ENCODE results near the gene SPIRE2. TPM values are rescaled to one million over a fixed set of nuclear protein-coding genes. Genes with fewer than 3 reads are reported as not detected.

SPIRE2 gene
- total and polyA plus RNA-seq, 2 of the 4 experiments (the other 2 are of a cell fraction) = 0.72 to 1.9 TPM

GRCh38 chr16:89895482-89896250, 67.4 kb downstream of the SPIRE2 start:
- in situ Hi-C loops (cut with MboI; ENCODE audit: low sequenced_read_pairs) (no loop called here), intact Hi-C loops (cut with micrococcal nuclease) (no loop called here), dilution Hi-C loops (cut with HindIII; ENCODE audit: low sequenced_read_pairs, unreplicated experiment) (no loop called here)
- H3K4me3 ChIP-seq (ENCODE audit: insufficient read depth, low read depth, low read length) = no peak overlapping the region
- no peak overlapping the region for H3K56ac ChIP-seq (ENCODE audit: extremely low read depth, insufficient read depth, low read length)
- no peak overlapping the region for H2BK20ac ChIP-seq (ENCODE audit: low read depth, low read length)
- H3K79me1 ChIP-seq (ENCODE audit: low read depth in 1 of 2, low read length in 2 of 2) = peaks cover 8 to 59% of the 10 kb centered on the region in 2 experiments
- H4K20me1 ChIP-seq (ENCODE audit: insufficient read depth, low read length) = peaks cover 43% of the 10 kb centered on the region
- ATAC-seq (ENCODE audit: low read depth) (no peak), DNase-seq (no peak)
- BruUV-seq (replicated peaks) = no TSS peak
- H3K23ac ChIP-seq (ENCODE audit: low read depth, low read length) = no peak overlapping the region
- peaks cover 4% of the 10 kb centered on the region for H3K9me1 ChIP-seq (ENCODE audit: insufficient read depth, low read length)
- no peak overlapping the region for H2BK120ac ChIP-seq (ENCODE audit: low read depth, low read length)
- H3K27ac ChIP-seq (ENCODE audit: insufficient read depth, low read length) = no peak overlapping the region
- no peaks in the 10 kb centered on the region for H3K9me3 ChIP-seq (ENCODE audit: control insufficient read depth, insufficient read depth, low read length)
- H3K14ac ChIP-seq (replicated peaks; ENCODE audit: low read depth, low read length) = no peak overlapping the region
- CTCF ChIA-PET = no interaction called here
- H2AFZ ChIP-seq (replicated peaks; ENCODE audit: low read length, poor library complexity) = peak overlapping the region; percentile 63
- peaks cover 74% of the 10 kb centered on the region for H3K36me3 ChIP-seq (ENCODE audit: control insufficient read depth, insufficient read depth, low read length)
- H3K4ac ChIP-seq (ENCODE audit: low read depth, low read length) = no peak overlapping the region
- H4K5ac ChIP-seq (ENCODE audit: low read depth, low read length) = no peak overlapping the region
- no peaks in the 10 kb centered on the region for H3K4me1 ChIP-seq (ENCODE audit: control insufficient read depth, insufficient read depth, low read length)
- H3K4me2 ChIP-seq (ENCODE audit: low read depth, low read length) = no peak overlapping the region
- no peak overlapping the region for H3K18ac ChIP-seq (ENCODE audit: low read depth, low read length)
- no peak overlapping the region for H2BK5ac ChIP-seq (ENCODE audit: low read depth, low read length, poor library complexity, severe bottlenecking)
- no peaks in the 10 kb centered on the region for H3K27me3 ChIP-seq (ENCODE audit: control insufficient read depth, insufficient read depth, low read length)
- H3K9ac ChIP-seq (ENCODE audit: low read depth, low read length) = no peak overlapping the region
- WGBS, 2 experiments (ENCODE audit: extremely low coverage in 2 of 2, insufficient read length in 1 of 2) = 97% methylated on average over 14 of the region's 26 CpGs; no CpG with 5 or more reads in 1 of the 2 experiments
- no peak overlapping the region for H2AK9ac ChIP-seq (replicated peaks; ENCODE audit: low read depth, low read length, poor library complexity)
- no peak overlapping the region for H4K91ac ChIP-seq (ENCODE audit: insufficient read depth, low read depth, low read length)
- H2AK5ac ChIP-seq (ENCODE audit: low read depth, low read length) = no peak overlapping the region
- H4K8ac ChIP-seq (ENCODE audit: low read depth in 2 of 2, low read length in 2 of 2) = no peak overlapping the region
- TF ChIP-seq CHD1 (IDR thresholded peaks at IDR 0.05; ENCODE audit: low read depth, low read length) = no peak
- TF ChIP-seq RAD21 (IDR thresholded peaks at IDR 0.05; ENCODE audit: low read length) = no peak
- no peak for TF ChIP-seq CTCF (conservative IDR thresholded peaks at IDR 0.05; ENCODE audit: low read depth, low read length)
- TF ChIP-seq CEBPB (IDR thresholded peaks at IDR 0.05; ENCODE audit: low read depth, low read length) = no peak
- no peak for TF ChIP-seq RCOR1 (IDR thresholded peaks at IDR 0.05; ENCODE audit: insufficient replicate concordance, low read length)
- no peak for TF ChIP-seq RFX5 (IDR thresholded peaks at IDR 0.05; ENCODE audit: low read depth, low read length)
- no peak for TF ChIP-seq MAZ (IDR thresholded peaks at IDR 0.05; ENCODE audit: borderline replicate concordance, low read depth, low read length)
- TF ChIP-seq SMC3 (IDR thresholded peaks at IDR 0.05; ENCODE audit: low read depth, low read length) = no peak
- TF ChIP-seq BHLHE40 (IDR thresholded peaks at IDR 0.05; ENCODE audit: low read depth, low read length) = no peak
- no peak for TF ChIP-seq POLR2A (IDR thresholded peaks at IDR 0.05; ENCODE audit: low read depth, low read length)
- TF ChIP-seq MAFK (IDR thresholded peaks at IDR 0.05; ENCODE audit: low read depth, low read length) = no peak
- TF ChIP-seq FOS (IDR thresholded peaks at IDR 0.05; ENCODE audit: low read depth, low read length) = no peak
- TF ChIP-seq NFE2L2 (IDR thresholded peaks at IDR 0.05; ENCODE audit: low read depth, low read length) = no peak
- H2BK15ac ChIP-seq (ENCODE audit: low read depth, low read length) = no peak overlapping the region
- POLR2A ChIA-PET (ENCODE audit: unreplicated experiment) = no interaction called here

Measured in IMR-90 (cell line).